ENCODE measurements around the gene FBRSL1. TPM values are rescaled to one million over a fixed set of nuclear protein-coding genes. Genes with fewer than 3 reads are reported as not detected.

Gene FBRSL1
- total RNA-seq, 1 donor from 2014 or later, result 43.8 TPM

GRCh38 chr12:132527186-132527882 is 37.4 kb downstream of the FBRSL1 start:
- DNase-seq (ENCODE audit: low read depth), result no peak
- Histone ChIP-seq H3K79me2 (ENCODE audit: insufficient read depth, low read length) (no peaks in the 10 kb centered on the region), H3K36me3 (ENCODE audit: insufficient read depth, low read length) (no peaks in the 10 kb centered on the region), H3K4me3 (ENCODE audit: insufficient read depth, low read depth, low read length) (no peak overlapping the region), H3K4me2 (ENCODE audit: low read length) (no peak overlapping the region), H3K9me3 (ENCODE audit: insufficient read depth, low read depth, low read length) (no peaks in the 10 kb centered on the region), H4K20me1 (ENCODE audit: insufficient read depth, low read length) (peaks cover 68% of the 10 kb centered on the region), H3K27ac (ENCODE audit: low read depth, low read length) (no peak overlapping the region), H2AFZ (ENCODE audit: low read depth, low read length) (no peak overlapping the region), H3K27me3 (ENCODE audit: insufficient read depth, low read length) (no peaks in the 10 kb centered on the region), H3K9ac (ENCODE audit: low read length) (no peak overlapping the region), H3K4me1 (ENCODE audit: insufficient read depth, low read length) (peaks cover 13% of the 10 kb centered on the region)
- H3K36me3 Mint-ChIP-seq (ENCODE audit: low read depth, unreplicated experiment), result peaks cover 8% of the 10 kb centered on the region
- H3K4me1 Mint-ChIP-seq (ENCODE audit: low read depth, unreplicated experiment), result peaks cover 4% of the 10 kb centered on the region
- H3K4me3 Mint-ChIP-seq (ENCODE audit: unreplicated experiment), result no peak overlapping the region
- H3K27ac Mint-ChIP-seq (ENCODE audit: unreplicated experiment), result no peak overlapping the region
- no peaks in the 10 kb centered on the region for H3K9me3 Mint-ChIP-seq (ENCODE audit: unreplicated experiment)
- H3K27me3 Mint-ChIP-seq (ENCODE audit: low read depth, unreplicated experiment), result peaks cover 5% of the 10 kb centered on the region
- TF ChIP-seq EZH2 (IDR thresholded peaks at IDR 0.05; ENCODE audit: insufficient read depth, low read length), result no peak
- TF ChIP-seq, protein P1, sequence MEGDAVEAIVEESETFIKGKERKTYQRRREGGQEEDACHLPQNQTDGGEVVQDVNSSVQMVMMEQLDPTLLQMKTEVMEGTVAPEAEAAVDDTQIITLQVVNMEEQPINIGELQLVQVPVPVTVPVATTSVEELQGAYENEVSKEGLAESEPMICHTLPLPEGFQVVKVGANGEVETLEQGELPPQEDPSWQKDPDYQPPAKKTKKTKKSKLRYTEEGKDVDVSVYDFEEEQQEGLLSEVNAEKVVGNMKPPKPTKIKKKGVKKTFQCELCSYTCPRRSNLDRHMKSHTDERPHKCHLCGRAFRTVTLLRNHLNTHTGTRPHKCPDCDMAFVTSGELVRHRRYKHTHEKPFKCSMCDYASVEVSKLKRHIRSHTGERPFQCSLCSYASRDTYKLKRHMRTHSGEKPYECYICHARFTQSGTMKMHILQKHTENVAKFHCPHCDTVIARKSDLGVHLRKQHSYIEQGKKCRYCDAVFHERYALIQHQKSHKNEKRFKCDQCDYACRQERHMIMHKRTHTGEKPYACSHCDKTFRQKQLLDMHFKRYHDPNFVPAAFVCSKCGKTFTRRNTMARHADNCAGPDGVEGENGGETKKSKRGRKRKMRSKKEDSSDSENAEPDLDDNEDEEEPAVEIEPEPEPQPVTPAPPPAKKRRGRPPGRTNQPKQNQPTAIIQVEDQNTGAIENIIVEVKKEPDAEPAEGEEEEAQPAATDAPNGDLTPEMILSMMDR (IDR thresholded peaks at IDR 0.05; ENCODE audit: insufficient read depth, low read depth, low read length), result no peak
- no peak for FAIRE-seq

GRCh38 chr12:132527883-132528264 is 37.9 kb downstream of the FBRSL1 start:
- Histone ChIP-seq H3K4me1 (ENCODE audit: insufficient read depth, low read length) (peaks cover 13% of the 10 kb centered on the region), H3K36me3 (ENCODE audit: insufficient read depth, low read length) (no peaks in the 10 kb centered on the region), H3K4me2 (ENCODE audit: low read length) (no peak overlapping the region), H3K27ac (ENCODE audit: low read depth, low read length) (no peak overlapping the region), H4K20me1 (ENCODE audit: insufficient read depth, low read length) (peaks cover 63% of the 10 kb centered on the region), H3K9ac (ENCODE audit: low read length) (no peak overlapping the region), H2AFZ (ENCODE audit: low read depth, low read length) (no peak overlapping the region), H3K79me2 (ENCODE audit: insufficient read depth, low read length) (no peaks in the 10 kb centered on the region), H3K4me3 (ENCODE audit: insufficient read depth, low read depth, low read length) (no peak overlapping the region), H3K9me3 (ENCODE audit: insufficient read depth, low read depth, low read length) (no peaks in the 10 kb centered on the region), H3K27me3 (ENCODE audit: insufficient read depth, low read length) (no peaks in the 10 kb centered on the region)
- DNase-seq (ENCODE audit: low read depth) (no peak), FAIRE-seq (no peak)
- H3K36me3 Mint-ChIP-seq (ENCODE audit: low read depth, unreplicated experiment), result peaks cover 9% of the 10 kb centered on the region
- no peak overlapping the region for H3K27ac Mint-ChIP-seq (ENCODE audit: unreplicated experiment)
- peaks cover 4% of the 10 kb centered on the region for H3K4me1 Mint-ChIP-seq (ENCODE audit: low read depth, unreplicated experiment)
- H3K27me3 Mint-ChIP-seq (ENCODE audit: low read depth, unreplicated experiment), result peaks cover 5% of the 10 kb centered on the region
- TF ChIP-seq, protein P1 (IDR thresholded peaks at IDR 0.05; ENCODE audit: insufficient read depth, low read depth, low read length), result no peak
- no peak for TF ChIP-seq EZH2 (IDR thresholded peaks at IDR 0.05; ENCODE audit: insufficient read depth, low read length)
- no peak overlapping the region for H3K4me3 Mint-ChIP-seq (ENCODE audit: unreplicated experiment)
- H3K9me3 Mint-ChIP-seq (ENCODE audit: unreplicated experiment), result no peaks in the 10 kb centered on the region

GRCh38 chr12:132528564-132529106 is 38.7 kb downstream of the FBRSL1 start:
- Histone ChIP-seq H3K79me2 (ENCODE audit: insufficient read depth, low read length) (no peaks in the 10 kb centered on the region), H3K9me3 (ENCODE audit: insufficient read depth, low read depth, low read length) (no peaks in the 10 kb centered on the region), H3K36me3 (ENCODE audit: insufficient read depth, low read length) (no peaks in the 10 kb centered on the region), H3K4me1 (ENCODE audit: insufficient read depth, low read length) (peaks cover 11% of the 10 kb centered on the region), H3K27me3 (ENCODE audit: insufficient read depth, low read length) (no peaks in the 10 kb centered on the region), H3K27ac (ENCODE audit: low read depth, low read length) (no peak overlapping the region), H4K20me1 (ENCODE audit: insufficient read depth, low read length) (peaks cover 55% of the 10 kb centered on the region), H3K9ac (ENCODE audit: low read length) (no peak overlapping the region), H2AFZ (ENCODE audit: low read depth, low read length) (no peak overlapping the region), H3K4me2 (ENCODE audit: low read length) (no peak overlapping the region), H3K4me3 (ENCODE audit: insufficient read depth, low read depth, low read length) (no peak overlapping the region)
- no peak for DNase-seq (ENCODE audit: low read depth)
- Mint-ChIP-seq H3K36me3 (ENCODE audit: low read depth, unreplicated experiment) (peaks cover 13% of the 10 kb centered on the region), H3K4me3 (ENCODE audit: unreplicated experiment) (no peak overlapping the region), H3K27me3 (ENCODE audit: low read depth, unreplicated experiment) (peaks cover 5% of the 10 kb centered on the region), H3K4me1 (ENCODE audit: low read depth, unreplicated experiment) (peaks cover 4% of the 10 kb centered on the region), H3K27ac (ENCODE audit: unreplicated experiment) (no peak overlapping the region), H3K9me3 (ENCODE audit: unreplicated experiment) (peaks cover 4% of the 10 kb centered on the region)
- FAIRE-seq, result no peak
- TF ChIP-seq EZH2 (IDR thresholded peaks at IDR 0.05; ENCODE audit: insufficient read depth, low read length), result no peak
- TF ChIP-seq, protein P1 (IDR thresholded peaks at IDR 0.05; ENCODE audit: insufficient read depth, low read depth, low read length), result no peak

Measured in astrocyte (in vitro differentiated cells and primary cell).